Ectodermal cell (in vitro differentiated cells): ENCODE results near the gene SYK.
"Not testable (repeated sequence)": the region's sequence is repeated elsewhere in the genome, so short reads cannot be mapped to it uniquely, and the experiment has no call there.

ENCODE experiments used
- H3K27ac ChIP-seq: 2 replicates; pipeline ENCODE4 v1.7.0; 2013; ENCODE audit warnings: mild to moderate bottlenecking, low read depth, low read length; ENCODE audit not compliant: insufficient read depth, poor library complexity, severe bottlenecking
- H3K27me3 ChIP-seq: 2 replicates; pipeline ENCODE4 v1.7.0; 2013; ENCODE audit warnings: mild to moderate bottlenecking, low read length; ENCODE audit not compliant: insufficient read depth, control insufficient read depth, poor library complexity, severe bottlenecking
- H3K36me3 ChIP-seq: one replicate; pipeline ENCODE4 v1.7.0; 2013; ENCODE audit warnings: low read length; ENCODE audit not compliant: control insufficient read depth, insufficient read depth
- H3K4me1 ChIP-seq: one replicate; pipeline ENCODE4 v1.7.0; 2013; ENCODE audit warnings: low read length; ENCODE audit not compliant: control insufficient read depth, insufficient read depth
- H3K4me3 ChIP-seq: 2 replicates; pipeline ENCODE4 v1.7.0; 2013; ENCODE audit warnings: low read depth, low read length, control low read depth; ENCODE audit not compliant: insufficient read depth
- H3K9me3 ChIP-seq: 2 replicates; pipeline ENCODE4 v1.7.0; 2013; ENCODE audit warnings: mild to moderate bottlenecking, low read length, moderate library complexity; ENCODE audit not compliant: control insufficient read depth
- WGBS, 2 experiments: methylation state at CpG; one replicate each; pipeline ENCODE4 v1.1.7; 2013; ENCODE audit warnings: missing lambda C conversion rate in 2 of 2; 5-methylcytosine and 5-hydroxymethylcytosine counted together

The SYK gene

DNA sequence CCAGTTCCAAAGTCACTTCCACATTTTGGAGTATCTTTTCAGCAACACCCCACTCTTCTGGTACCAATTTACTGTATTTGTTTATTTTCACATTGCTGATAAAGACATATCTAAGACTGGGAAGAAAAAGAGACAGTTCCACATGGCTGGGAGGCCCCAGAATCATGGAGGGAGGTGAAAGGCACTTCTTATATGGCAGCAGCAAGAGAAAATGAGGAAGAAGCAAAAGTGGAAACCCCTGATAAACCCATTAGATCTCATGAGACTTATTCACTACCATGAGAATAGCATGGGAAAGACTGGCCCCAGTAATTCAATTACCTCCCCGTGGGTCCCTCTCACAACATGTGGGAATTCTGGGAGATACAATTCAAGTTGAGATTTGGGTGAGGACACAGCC lies 19.6 kb downstream of the SYK start:
- peaks cover 15% of the 10 kb centered on the region for H3K27me3 ChIP-seq
- not testable (repeated sequence) for H3K36me3 ChIP-seq, H3K4me1 ChIP-seq, H3K4me3 ChIP-seq, H3K9me3 ChIP-seq, H3K27ac ChIP-seq
- WGBS, 2 experiments, result 69 to 95% methylated on average over 1 of the region's 1 CpG

- Histone ChIP-seq H3K4me3 (no peak overlapping the region), H3K27me3 (peaks cover 11% of the 10 kb centered on the region), H3K4me1 (no peaks in the 10 kb centered on the region), H3K36me3 (no peaks in the 10 kb centered on the region), H3K27ac (no peak overlapping the region), H3K9me3 (peaks cover 3% of the 10 kb centered on the region)
- WGBS, 2 experiments, result 85 to 97% methylated on average over 5 of the region's 5 CpGs
Measured at GRCh38 chr9:90821697-90822096, 20.1 kb downstream of the SYK start.

- no peak overlapping the region for H3K4me3 ChIP-seq
- H3K27ac ChIP-seq, result no peak overlapping the region
- WGBS, 2 experiments, result 80 to 83% methylated on average over 2 of the region's 2 CpGs
Measured at GRCh38 chr9:90822866-90823265, 21.2 kb downstream of the SYK start.

DNA sequence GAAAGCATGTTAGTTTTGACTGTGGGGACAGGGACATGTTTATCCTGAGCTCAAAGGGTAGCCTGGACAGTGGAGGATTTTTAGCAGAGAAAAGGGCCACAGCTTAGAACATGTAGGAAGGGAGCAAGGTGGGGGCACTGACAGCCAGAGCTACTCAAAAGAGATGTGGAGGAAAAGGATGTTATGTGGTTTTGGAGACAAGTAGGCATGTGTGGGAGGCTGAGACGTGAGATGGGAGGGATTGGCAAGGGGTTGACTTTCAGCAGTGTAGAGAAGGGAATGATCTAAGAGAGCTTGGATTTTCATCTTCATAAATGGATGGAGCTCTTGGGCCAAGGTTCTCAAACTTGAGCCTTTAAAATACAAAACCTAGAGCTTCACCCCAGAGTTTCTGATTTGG lies 24.0 kb downstream of the SYK start:
- WGBS, 2 experiments, result 87 to 94% methylated on average over 1 of the region's 1 CpG
- Histone ChIP-seq H3K27me3 (no peaks in the 10 kb centered on the region), H3K36me3 (no peaks in the 10 kb centered on the region), H3K27ac (no peak overlapping the region), H3K9me3 (peaks cover 3% of the 10 kb centered on the region), H3K4me3 (no peak overlapping the region), H3K4me1 (no peaks in the 10 kb centered on the region)

More at GRCh38 chr9:90822866-90823265, 21.2 kb downstream of the SYK start:
- Histone ChIP-seq H3K9me3 (peaks cover 3% of the 10 kb centered on the region), H3K36me3 (no peaks in the 10 kb centered on the region), H3K27me3 (peaks cover 6% of the 10 kb centered on the region), H3K4me1 (no peaks in the 10 kb centered on the region)

DNA sequence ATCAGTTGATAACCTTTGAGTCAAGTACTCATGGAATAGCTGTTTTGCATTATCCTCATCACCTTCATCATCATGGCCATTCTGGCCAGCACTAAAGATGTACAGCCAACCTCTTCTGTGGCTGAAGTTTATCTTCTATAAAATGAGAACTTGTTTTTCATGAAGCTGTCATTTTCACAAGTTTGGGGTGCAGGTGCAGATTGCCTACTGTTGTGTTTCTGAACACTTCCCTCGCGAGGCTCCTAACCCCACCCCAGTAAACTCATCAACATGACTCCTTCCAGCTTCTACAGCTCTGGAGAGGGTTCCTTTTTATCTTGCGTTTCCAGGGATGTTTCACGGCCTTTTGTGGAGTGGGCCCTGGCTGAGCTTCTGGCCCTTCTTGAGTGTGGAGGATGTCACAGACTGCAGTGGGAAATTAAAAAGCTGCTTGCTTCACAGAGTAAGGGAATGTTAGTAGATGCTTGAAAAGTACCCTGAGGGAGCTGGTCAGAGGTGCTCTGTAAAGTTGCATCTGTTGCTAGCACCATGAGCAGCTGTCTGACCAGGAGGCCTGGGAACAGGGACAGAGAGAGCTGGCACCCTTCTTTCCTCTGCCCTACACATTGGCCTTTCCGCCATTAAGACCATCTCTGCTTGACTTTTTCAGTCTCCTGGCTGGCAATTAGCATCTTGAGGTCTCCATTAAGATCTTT lies 24.9 kb downstream of the SYK start:
- Histone ChIP-seq H3K4me3 (no peak overlapping the region), H3K9me3 (peaks cover 3% of the 10 kb centered on the region), H3K36me3 (no peaks in the 10 kb centered on the region), H3K4me1 (no peaks in the 10 kb centered on the region), H3K27me3 (no peaks in the 10 kb centered on the region), H3K27ac (no peak overlapping the region)
- 95% methylated on average over 5 of the region's 5 CpGs for WGBS, 2 experiments

- H3K4me1 ChIP-seq, result no peaks in the 10 kb centered on the region
- WGBS, 2 experiments, result 89 to 92% methylated on average over 8 of the region's 8 CpGs
- H3K36me3 ChIP-seq, result no peaks in the 10 kb centered on the region
- peaks cover 3% of the 10 kb centered on the region for H3K9me3 ChIP-seq
- H3K27me3 ChIP-seq, result no peaks in the 10 kb centered on the region
- H3K27ac ChIP-seq, result no peak overlapping the region
- no peak overlapping the region for H3K4me3 ChIP-seq
Measured at GRCh38 chr9:90827181-90827871, 25.7 kb downstream of the SYK start.

GRCh38 chr9:90830051-90830450 lies 28.4 kb downstream of the SYK start:
- no peaks in the 10 kb centered on the region for H3K36me3 ChIP-seq
- no peak overlapping the region for H3K4me3 ChIP-seq
- no peaks in the 10 kb centered on the region for H3K27me3 ChIP-seq
- no peak overlapping the region for H3K27ac ChIP-seq
- 91 to 93% methylated on average over 5 of the region's 5 CpGs for WGBS, 2 experiments
- H3K4me1 ChIP-seq, result no peaks in the 10 kb centered on the region
- no peaks in the 10 kb centered on the region for H3K9me3 ChIP-seq

DNA sequence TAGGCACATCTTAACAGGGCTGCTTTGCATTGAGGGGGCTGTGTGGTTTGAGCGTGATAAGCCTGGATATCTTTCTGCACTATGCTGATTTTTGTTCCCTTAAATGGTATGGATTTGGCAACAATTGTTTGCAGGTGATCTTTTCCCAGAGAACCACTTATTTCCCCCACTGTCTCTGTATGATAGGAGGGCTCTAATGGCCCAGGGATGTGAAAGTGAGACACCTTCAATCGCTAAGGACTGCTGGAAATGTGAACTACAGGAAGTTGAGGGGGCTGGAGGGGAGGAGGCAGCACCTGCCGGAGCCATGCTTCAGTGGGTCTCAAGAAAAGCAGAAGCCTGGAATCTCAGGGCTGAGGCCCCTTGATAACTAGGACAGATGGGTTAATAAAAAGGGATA lies 29.4 kb downstream of the SYK start:
- H3K9me3 ChIP-seq, result no peaks in the 10 kb centered on the region
- 87 to 98% methylated on average over 3 of the region's 3 CpGs for WGBS, 2 experiments

DNA sequence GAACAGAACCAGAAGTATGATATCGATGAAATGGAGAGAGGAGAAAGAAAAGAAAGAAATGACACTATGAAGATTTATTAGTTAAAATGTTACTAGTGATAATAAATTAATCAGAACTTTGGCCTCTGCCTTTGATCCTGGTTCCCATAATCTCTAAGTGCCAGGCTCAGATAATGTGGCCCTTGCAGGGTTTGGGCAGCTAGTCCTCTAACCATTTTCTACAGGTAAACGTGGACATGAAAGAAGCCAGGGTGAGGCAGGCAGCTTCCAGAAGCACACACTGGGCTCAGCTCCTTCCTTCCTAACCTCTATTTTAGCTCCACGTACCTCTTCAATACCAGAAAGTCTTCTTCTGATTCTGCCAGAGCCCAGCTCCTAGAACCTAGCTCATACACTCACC lies 30.6 kb downstream of the SYK start:
- no peaks in the 10 kb centered on the region for H3K36me3 ChIP-seq
- WGBS, 2 experiments, result 88 to 94% methylated on average over 3 of the region's 3 CpGs
- H3K4me3 ChIP-seq, result no peak overlapping the region
- no peaks in the 10 kb centered on the region for H3K27me3 ChIP-seq
- H3K4me1 ChIP-seq, result no peaks in the 10 kb centered on the region
- H3K9me3 ChIP-seq, result no peaks in the 10 kb centered on the region
- H3K27ac ChIP-seq, result no peak overlapping the region

More for the DNA sequence above, 29.4 kb downstream of the SYK start:
- no peaks in the 10 kb centered on the region for H3K27me3 ChIP-seq
- no peak overlapping the region for H3K4me3 ChIP-seq
- H3K4me1 ChIP-seq, result no peaks in the 10 kb centered on the region
- H3K36me3 ChIP-seq, result no peaks in the 10 kb centered on the region
- no peak overlapping the region for H3K27ac ChIP-seq

- no peaks in the 10 kb centered on the region for H3K36me3 ChIP-seq
- H3K4me3 ChIP-seq, result no peak overlapping the region
- no peak overlapping the region for H3K27ac ChIP-seq
- H3K4me1 ChIP-seq, result no peaks in the 10 kb centered on the region
- H3K27me3 ChIP-seq, result no peaks in the 10 kb centered on the region
- WGBS, 2 experiments, result 95 to 96% methylated on average over 8 of the region's 8 CpGs
- H3K9me3 ChIP-seq, result no peaks in the 10 kb centered on the region
Measured at GRCh38 chr9:90834828-90835595, 33.4 kb downstream of the SYK start.
